Effector CD4-positive, alpha-beta T cell (primary cell): ENCODE data around the gene SMARCC2.

Experiments
- DNase-seq: peaks from one replicate; pipeline ENCODE4 v3.0.0-alpha.2; 2020
- total RNA-seq: gene quantifications from one replicate; lab custom pipeline; 2026; lab: John Stamatoyannopoulos, UW

SMARCC2 gene
- total RNA-seq, result 148 reads per million, percentile 89 among the genes with 10 or more reads in this experiment

GRCh38 chr12:56189099-56189917, at the start of gene SMARCC2:
Gene SMARCC2, minus strand, starts transcription at chr12:56189483. Its CDS starts 22 bp downstream, at chr12:56189461.
- DNase-seq, result peak; percentile 76

GRCh38 chr12:56237552-56237951, 48.3 kb upstream of the SMARCC2 start:
- DNase-seq, result no peak

- DNase-seq, result no peak
These were observed 47.7 kb upstream of the SMARCC2 start for GRCh38 chr12:56236985-56237384.

- DNase-seq, result no peak
These were observed 46.8 kb upstream of the SMARCC2 start for GRCh38 chr12:56236091-56236490.

GRCh38 chr12:56234746-56235436, 45.6 kb upstream of the SMARCC2 start:
- DNase-seq, result no peak

- DNase-seq, result no peak
These were observed 41.9 kb upstream of the SMARCC2 start for GRCh38 chr12:56231184-56231582.

- no peak for DNase-seq
These were observed 41.3 kb upstream of the SMARCC2 start for GRCh38 chr12:56230432-56231183.

- no peak for DNase-seq
These were observed 40.7 kb upstream of the SMARCC2 start, which contains the start of gene SLC39A5 for GRCh38 chr12:56229916-56230431. Gene SLC39A5, plus strand, starts transcription at chr12:56230051. Its CDS starts 1,224 bp downstream, at chr12:56231275.

GRCh38 chr12:56229082-56229481, 39.8 kb upstream of the SMARCC2 start:
- DNase-seq, result no peak

- no peak for DNase-seq
These were observed 35.7 kb upstream of the SMARCC2 start for GRCh38 chr12:56224954-56225353.

- DNase-seq, result peak; percentile 90
These were observed 34.9 kb upstream of the SMARCC2 start, which contains the start of gene NABP2 for GRCh38 chr12:56224102-56224701. Gene NABP2, plus strand, starts transcription at chr12:56224342. Its CDS starts 515 bp downstream, at chr12:56224857.

GRCh38 chr12:56223571-56224101, 34.4 kb upstream of the SMARCC2 start:
- DNase-seq, result no peak

- no peak for DNase-seq
These were observed 33.2 kb upstream of the SMARCC2 start for GRCh38 chr12:56222531-56222895.

- DNase-seq, result peak; percentile 89
These were observed 32.7 kb upstream of the SMARCC2 start, which contains the start of gene RNF41 for GRCh38 chr12:56221757-56222530. Gene RNF41, minus strand, starts transcription at chr12:56221922. Its CDS starts 7,875 bp downstream, at chr12:56214047.

GRCh38 chr12:56221232-56221756, 32.0 kb upstream of the SMARCC2 start:
- no peak for DNase-seq

- DNase-seq, result no peak
These were observed 31.4 kb upstream of the SMARCC2 start for GRCh38 chr12:56220611-56221231.

- no peak for DNase-seq
These were observed 30.6 kb upstream of the SMARCC2 start for GRCh38 chr12:56219840-56220239.

GRCh38 chr12:56216461-56216860, 27.2 kb upstream of the SMARCC2 start:
- DNase-seq, result no peak

- DNase-seq, result no peak
These were observed 24.6 kb upstream of the SMARCC2 start for GRCh38 chr12:56213878-56214277.

- DNase-seq, result no peak
These were observed 23.1 kb upstream of the SMARCC2 start for GRCh38 chr12:56212361-56212760.
